Panc1 (cell line): Measurements from ENCODE around the gene MBD4. TPM values are rescaled to one million over a fixed set of nuclear protein-coding genes. Genes with fewer than 3 reads are reported as not detected.

ENCODE experiments used
- ATAC-seq: fragments of 200-7000 bp; cut with Tn5 transposase; 2 replicates; pipeline ENCODE4 v1.9.1; 2020; ENCODE audit warnings: mild to moderate bottlenecking, moderate library complexity
- BruUV-seq: library from RNA; stranded (reverse); fragments of 400-500 nt; replicated peaks from 2 replicates; lab custom pipeline; 2021; lab: Mats Ljungman, UMichigan
- CTCF ChIA-PET: fragments of 300-600 bp; sonication (Branson Sonifier 250); formaldehyde crosslinking; loops from one replicate; lab custom pipeline; 2022; ENCODE audit warnings: antibody characterized with exemption; lab: Charles Lee
- POLR2A ChIA-PET: fragments of 300-600 bp; sonication (Branson Sonifier 250); formaldehyde crosslinking; loops from one replicate; lab custom pipeline; 2022; ENCODE audit warnings: antibody characterized with exemption; lab: Charles Lee
- DNase-seq: peaks from one replicate; pipeline ENCODE4 v3.0.0-alpha.2; 2010; ENCODE audit warnings: low read depth, low spot score
- H3K27ac ChIP-seq: 2 replicates; pipeline ENCODE4 v1.5.1; 2011; ENCODE audit warnings: mild to moderate bottlenecking, low read length, inconsistent platforms
- H3K27me3 ChIP-seq: fragments of 200-500 bp; sonication (Bioruptor generic); 2 replicates; pipeline ENCODE4 v1.6.0; 2014; ENCODE audit warnings: low read length, inconsistent platforms; ENCODE audit not compliant: control insufficient read depth, insufficient read depth
- H3K36me3 ChIP-seq: fragments of 200-500 bp; sonication (Bioruptor generic); 2 replicates; pipeline ENCODE4 v1.5.1; 2014; ENCODE audit warnings: inconsistent platforms, mild to moderate bottlenecking, low read length, moderate library complexity; ENCODE audit not compliant: control insufficient read depth, insufficient read depth
- H3K4me1 ChIP-seq: 2 replicates; pipeline ENCODE4 v1.5.1; 2011; ENCODE audit warnings: inconsistent platforms, mild to moderate bottlenecking, low read length, moderate library complexity; ENCODE audit not compliant: control insufficient read depth, insufficient read depth
- H3K4me3 ChIP-seq, 2 experiments: 2 replicates each; pipeline ENCODE4 v1.5.1; 2011 to 2012; ENCODE audit warnings: low read depth in 2 of 2, low read length in 2 of 2, mild to moderate bottlenecking in 2 of 2, inconsistent platforms in 1 of 2, moderate library complexity in 1 of 2
- H3K9me3 ChIP-seq: fragments of 200-500 bp; sonication (Bioruptor generic); 2 replicates; pipeline ENCODE4 v1.5.1; 2014; ENCODE audit warnings: low read depth, mild to moderate bottlenecking, inconsistent platforms, low read length, moderate library complexity; ENCODE audit not compliant: control insufficient read depth, insufficient read depth
- CTCF ChIP-seq: fragments of 450-650 bp; IDR thresholded peaks from 2 replicates; pipeline ENCODE4 v1.5.1; 2017; ENCODE audit warnings: mild to moderate bottlenecking
- POLR2AphosphoS5 ChIP-seq: IDR thresholded peaks from 2 replicates; pipeline ENCODE4 v1.6.1; 2012; ENCODE audit warnings: mild to moderate bottlenecking, low read depth, low read length, moderate library complexity
- REST ChIP-seq, 2 experiments: IDR thresholded peaks; 2 replicates each; pipeline ENCODE4 v1.6.1; 2011 to 2012; ENCODE audit warnings: low read depth in 2 of 2, control low read depth in 1 of 2, low read length in 1 of 2, mild to moderate bottlenecking in 1 of 2, moderate library complexity in 1 of 2; ENCODE audit not compliant: insufficient read depth in 1 of 2
- SIN3A ChIP-seq: IDR thresholded peaks from 2 replicates; pipeline ENCODE4 v1.6.1; 2012; ENCODE audit warnings: low read depth, mild to moderate bottlenecking, low read length, moderate library complexity, borderline replicate concordance; ENCODE audit not compliant: insufficient read depth
- TCF7L2 ChIP-seq: IDR thresholded peaks from 2 replicates; pipeline ENCODE4 v1.6.1; 2011; ENCODE audit warnings: mild to moderate bottlenecking, low read depth, low read length, inconsistent platforms
- in situ Hi-C: cut with HindIII; loops from 2 replicates; pipeline ENCODE4 v1.10.0; 2016; ENCODE audit warnings: low sequenced_read_pairs, low pct_unique_long_range_greater_than_20kb
- intact Hi-C: fragments of 100-400 bp; cut with micrococcal nuclease; formaldehyde crosslinking; loops from one replicate; pipeline ENCODE4 v1.10.0; 2022; ENCODE audit not compliant: unreplicated experiment
- total RNA-seq: library from RNA; stranded (reverse); gene quantifications from one replicate; pipeline ENCODE4 v1.2.1, GENCODE V29; 2021; ENCODE audit not compliant: unreplicated experiment

MBD4 gene
- total RNA-seq, 1 experiment from 2014 or later = 44.7 TPM

- ChIA-PET CTCF (no interaction called here), POLR2A (no interaction called here)
- H3K27me3 ChIP-seq = no peaks in the 10 kb centered on the region
- H3K27ac ChIP-seq = no peak overlapping the region
- ATAC-seq (no peak), DNase-seq (no peak)
- no TSS peak for BruUV-seq
- H3K36me3 ChIP-seq = 0 out of 2 replicates have a peak, but pooled peaks cover 4% of the 10 kb centered on the region
- no peak overlapping the region for H3K4me3 ChIP-seq
- TF ChIP-seq REST (IDR thresholded peaks at IDR 0.05; ENCODE audit: insufficient read depth in 1 of 2, low read depth in 2 of 2, low read length in 1 of 2) (no peak), TCF7L2 (no peak), SIN3A (no peak), POLR2AphosphoS5 (no peak), CTCF (no peak)
- H3K9me3 ChIP-seq = no peaks in the 10 kb centered on the region
- H3K4me1 ChIP-seq = 0 out of 2 replicates have a peak, but pooled peaks cover 5% of the 10 kb centered on the region
- intact Hi-C loops (no loop called here), in situ Hi-C loops (no loop called here)
These were observed 23.3 kb upstream of the MBD4 start for GRCh38 chr3:129463094-129463493.

- Histone ChIP-seq H3K27ac (no peak overlapping the region), H3K36me3 (0 out of 2 replicates have a peak, but pooled peaks cover 4% of the 10 kb centered on the region), H3K9me3 (no peaks in the 10 kb centered on the region), H3K4me1 (0 out of 2 replicates have a peak, but pooled peaks cover 5% of the 10 kb centered on the region), H3K27me3 (no peaks in the 10 kb centered on the region), H3K4me3 (no peak overlapping the region)
- CTCF ChIA-PET = no interaction called here
- no peak for DNase-seq
- POLR2A ChIA-PET = no interaction called here
- in situ Hi-C loops = no loop called here
- BruUV-seq = no TSS peak
- TF ChIP-seq REST (IDR thresholded peaks at IDR 0.05; ENCODE audit: insufficient read depth in 1 of 2, low read depth in 2 of 2, low read length in 1 of 2) = no peak
- TF ChIP-seq TCF7L2 = no peak
- TF ChIP-seq SIN3A = no peak
- intact Hi-C loops = no loop called here
- no peak for ATAC-seq
These were observed 22.7 kb upstream of the MBD4 start for GRCh38 chr3:129462361-129462968.
